GM12878 (cell line): ENCODE data around the gene EDEM3. TPM values are rescaled to one million over a fixed set of nuclear protein-coding genes. Genes with fewer than 3 reads are reported as not detected.

Experiments
- ATAC-seq: fragments of 200-7000 bp; cut with Tn5 transposase; 3 replicates; pipeline ENCODE4 v1.9.1; 2020; ENCODE audit warnings: mild to moderate bottlenecking, moderate library complexity
- BruUV-seq: library from RNA; stranded (reverse); fragments of 400-500 nt; replicated peaks from 2 replicates; lab custom pipeline; 2021; lab: Mats Ljungman, UMichigan
- CTCF ChIA-PET: fragments of 300-600 bp; sonication (Branson Sonifier 250); formaldehyde crosslinking; extraction: SDS; loops from one replicate; lab custom pipeline; 2021; ENCODE audit warnings: inconsistent platforms; lab: Yijun Ruan, JAX
- POLR2A ChIA-PET: fragments of 350-600 bp; formaldehyde crosslinking; extraction: SDS; loops from one replicate; lab custom pipeline; 2021; ENCODE audit warnings: inconsistent platforms; lab: Charles Lee
- RAD21 ChIA-PET: fragments of 300-600 bp; sonication (Branson Sonifier 250); formaldehyde crosslinking; loops from one replicate; lab custom pipeline; 2023; ENCODE audit warnings: antibody characterized with exemption; ENCODE audit not compliant: unreplicated experiment; lab: Charles Lee
- SMC1A ChIA-PET: fragments of 300-600 bp; sonication (Branson Sonifier 250); formaldehyde crosslinking; loops from one replicate; lab custom pipeline; 2023; ENCODE audit not compliant: unreplicated experiment, uncharacterized antibody; lab: Charles Lee
- DNase-seq: peaks from one replicate; pipeline ENCODE4 v3.0.0-alpha.2; 2011; ENCODE audit warnings: low read depth, low spot score
- FAIRE-seq: peaks from 3 replicates; lab custom pipeline; 2011; peaks lifted over from hg19 to GRCh38; lab: Jason Lieb, UNC
- H2AFZ ChIP-seq: 2 replicates; pipeline ENCODE4 v1.6.0; 2011; ENCODE audit warnings: low read depth, low read length, control low read depth; ENCODE audit not compliant: control insufficient read depth
- H3K27ac ChIP-seq: 2 replicates; pipeline ENCODE4 v1.5.1; 2011; ENCODE audit warnings: control low read depth; ENCODE audit not compliant: control insufficient read depth, insufficient read depth
- H3K27me3 ChIP-seq, 2 experiments: replicated peaks in 1 of 2; 2 replicates each; pipeline versions ENCODE4 v1.6.0 to v1.6.1; 2011; ENCODE audit warnings: low read length in 1 of 2; ENCODE audit not compliant: control insufficient read depth in 2 of 2, insufficient read depth in 2 of 2
- H3K36me3 ChIP-seq, 2 experiments: 2 replicates each; pipeline ENCODE4 v1.5.1; 2011; ENCODE audit warnings: low read length in 1 of 2; ENCODE audit not compliant: control insufficient read depth in 2 of 2, insufficient read depth in 2 of 2
- H3K4me1 ChIP-seq: 2 replicates; pipeline ENCODE4 v1.6.1; 2011; ENCODE audit warnings: mild to moderate bottlenecking, low read length, moderate library complexity, mixed read lengths; ENCODE audit not compliant: control insufficient read depth, insufficient read depth
- H3K4me2 ChIP-seq: 2 replicates; pipeline ENCODE4 v1.6.0; 2011; ENCODE audit warnings: control low read depth; ENCODE audit not compliant: control insufficient read depth, insufficient read depth
- H3K4me3 ChIP-seq: fragments of 200-600 bp; sonication (generic); 2 replicates; pipeline ENCODE4 v1.5.1; 2016
- H3K79me2 ChIP-seq: 2 replicates; pipeline ENCODE4 v1.6.0; 2011; ENCODE audit warnings: low read length; ENCODE audit not compliant: control insufficient read depth, insufficient read depth
- H3K9ac ChIP-seq: 2 replicates; pipeline ENCODE4 v1.8.0; 2011; ENCODE audit warnings: low read length, control low read depth, mixed read lengths; ENCODE audit not compliant: control insufficient read depth, insufficient read depth
- H3K9me3 ChIP-seq: replicated peaks from 3 replicates; pipeline ENCODE4 v1.5.1; 2011; ENCODE audit warnings: mild to moderate bottlenecking, low read length; ENCODE audit not compliant: control insufficient read depth, insufficient read depth
- H4K20me1 ChIP-seq: 2 replicates; pipeline ENCODE4 v1.6.0; 2011; ENCODE audit not compliant: control insufficient read depth, insufficient read depth
- ATF7 ChIP-seq: fragments of 450-650 bp; IDR thresholded peaks from 2 replicates; pipeline ENCODE4 v1.6.1; 2016; ENCODE audit warnings: low read depth, mild to moderate bottlenecking
- BCL11A ChIP-seq: IDR thresholded peaks from 2 replicates; pipeline ENCODE4 v1.6.1; 2011; ENCODE audit warnings: low read depth, low read length
- BCLAF1 ChIP-seq: fragments of 450-650 bp; IDR thresholded peaks from 2 replicates; pipeline ENCODE4 v1.6.1; 2017; ENCODE audit warnings: antibody characterized with exemption, mild to moderate bottlenecking, moderate library complexity
- CHD1 ChIP-seq: IDR thresholded peaks from 2 replicates; pipeline ENCODE4 v1.6.1; 2012; ENCODE audit warnings: low read depth, low read length, improper control_type of control experiment
- EGR1 ChIP-seq, 2 experiments: IDR thresholded peaks; 1 replicate in 1 of 2; 2 replicates in 1 of 2; pipeline ENCODE4 v1.6.1; 2011 to 2012; ENCODE audit warnings: low read depth in 2 of 2, low read length in 2 of 2, borderline replicate concordance in 1 of 2, mild to moderate bottlenecking in 1 of 2, moderate library complexity in 1 of 2
- FOXM1 ChIP-seq: IDR thresholded peaks from 2 replicates; pipeline ENCODE4 v1.6.1; 2012; ENCODE audit warnings: low read depth, mild to moderate bottlenecking, inconsistent platforms, low read length, moderate library complexity
- IKZF2 ChIP-seq, 2 experiments: fragments of 450-650 bp; IDR thresholded peaks; 2 replicates each; pipeline ENCODE4 v1.6.1; 2017; ENCODE audit warnings: mild to moderate bottlenecking in 2 of 2, moderate library complexity in 2 of 2
- IRF4 ChIP-seq: IDR thresholded peaks from 2 replicates; pipeline ENCODE4 v1.6.1; 2011; ENCODE audit warnings: low read depth, low read length
- NR2C1 ChIP-seq: fragments of 450-650 bp; IDR thresholded peaks from 2 replicates; pipeline ENCODE4 v1.6.1; 2017; ENCODE audit warnings: antibody characterized with exemption, mild to moderate bottlenecking, moderate library complexity
- NRF1 ChIP-seq: conservative IDR thresholded peaks from 2 replicates; pipeline ENCODE4 v1.6.1; 2011; ENCODE audit warnings: mild to moderate bottlenecking, low read depth, low read length, improper control_type of control experiment
- PML ChIP-seq: IDR thresholded peaks from 2 replicates; pipeline ENCODE4 v1.6.1; 2012; ENCODE audit warnings: low read length, inconsistent platforms
- RBBP5 ChIP-seq: fragments of 200-600 bp; sonication (generic); conservative IDR thresholded peaks from 2 replicates; pipeline ENCODE4 v1.6.1; 2016
- SIX5 ChIP-seq: IDR thresholded peaks from 2 replicates; pipeline ENCODE4 v1.6.1; 2011; ENCODE audit warnings: mild to moderate bottlenecking, low read depth, low read length, moderate library complexity; ENCODE audit not compliant: severe bottlenecking
- SMAD1 ChIP-seq: fragments of 450-650 bp; IDR thresholded peaks from 2 replicates; pipeline ENCODE4 v1.6.1; 2018; ENCODE audit warnings: mild to moderate bottlenecking, low read depth; ENCODE audit not compliant: partially characterized antibody
- ZNF384 ChIP-seq: IDR thresholded peaks from 2 replicates; pipeline ENCODE4 v1.6.1; 2012; ENCODE audit warnings: low read depth, mild to moderate bottlenecking, low read length, improper control_type of control experiment, borderline replicate concordance
- WGBS: methylation state at CpG from one replicate; pipeline ENCODE4 v1.1.6; 2016; ENCODE audit warnings: low lambda C conversion rate; ENCODE audit not compliant: insufficient replicate concordance, insufficient coverage; ENCODE audit errors: missing lambda C conversion rate; 5-methylcytosine and 5-hydroxymethylcytosine counted together
- in situ Hi-C: fragments of 300-500 bp; cut with MboI; formaldehyde crosslinking; loops from 9 replicates; pipeline ENCODE4 v1.14.3; 2018; ENCODE audit warnings: mixed read lengths
- intact Hi-C: fragments of 100-400 bp; cut with micrococcal nuclease; formaldehyde crosslinking; loops from one replicate; pipeline ENCODE4 v1.14.2; 2022; ENCODE audit not compliant: unreplicated experiment
- polyA plus RNA-seq, 11 experiments: library from polyadenylated mRNA; depleted of rRNA in 4 of 11; unstranded in 6 of 11; stranded (reverse) in 5 of 11; fragments of >200 nt; fragmentation: Nextera tagmentation in 4 of 11; fragmentation: Illumina TruSeq in 1 of 11; extraction: Ambion mirVana in 4 of 11; extraction: Trizol in 1 of 11; gene quantifications; 1 replicate in 1 of 11; 2 replicates in 10 of 11; pipeline versions ENCODE4 v1.2.1 to v1.2.3, GENCODE V29; 2011 to 2016; ENCODE audit warnings: inconsistent platforms in 2 of 11, missing spikeins in 2 of 11, low read depth in 1 of 11
- total RNA-seq, 4 experiments: library from RNA; depleted of rRNA in 3 of 4; stranded (reverse); fragments of >200 nt in 3 of 4; fragmentation: Illumina TruSeq in 1 of 4; extraction: Trizol in 1 of 4; gene quantifications; 2 replicates each; pipeline versions ENCODE4 v1.2.1 to v1.2.3, GENCODE V29; 2013 to 2021
- TF ChIP-seq, protein P1 (sequence below): fragments of 450-650 bp; IDR thresholded peaks from 2 replicates; pipeline ENCODE4 v1.6.1; 2014; ENCODE audit warnings: mild to moderate bottlenecking
- TF ChIP-seq, protein P2 (sequence below): IDR thresholded peaks from 2 replicates; pipeline ENCODE4 v1.6.1; 2012; ENCODE audit warnings: low read length, inconsistent platforms

Gene EDEM3
- total and polyA plus RNA-seq, 10 of the 15 experiments (the other 5 are each of a cell fraction or from before 2014, with no cell fraction given), result 6.4 to 19.3 (median 14.3) TPM

DNA sequence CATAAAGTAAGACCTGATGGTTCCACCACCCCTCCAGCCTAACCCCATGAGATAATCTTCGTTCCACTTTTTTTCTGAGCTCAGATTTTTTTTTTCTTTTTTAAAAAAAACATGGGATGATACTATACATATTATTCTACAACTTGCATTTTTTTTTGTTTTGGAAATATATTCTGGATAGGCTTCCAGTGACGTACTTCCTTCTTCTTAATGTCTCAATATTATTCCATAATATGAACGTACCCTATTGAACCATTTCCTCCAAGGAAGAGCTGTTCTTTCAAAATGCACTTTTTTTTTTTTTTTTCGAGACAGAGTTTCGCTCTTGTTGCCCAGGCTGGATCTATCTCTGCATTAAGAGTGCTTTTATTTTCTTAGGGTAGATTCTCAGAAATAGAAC is 1.5 kb downstream of the EDEM3 start:
- ATAC-seq (no peak), FAIRE-seq (no peak), DNase-seq (no peak)
- Histone ChIP-seq H3K4me3 (peak overlapping the region; percentile 82), H3K9ac (peak overlapping the region; percentile 85), H2AFZ (no peak overlapping the region), H3K36me3 (no peaks in the 10 kb centered on the region), H4K20me1 (no peaks in the 10 kb centered on the region), H3K79me2 (peaks cover 37% of the 10 kb centered on the region), H3K4me2 (peak overlapping the region; percentile 53), H3K27me3 (no peaks in the 10 kb centered on the region), H3K27ac (peak overlapping the region; percentile 87; the same call in 1 of the 2 replicates), H3K4me1 (no peaks in the 10 kb centered on the region), H3K9me3 (no peaks in the 10 kb centered on the region)
- 12% methylated on average over 5 of the region's 5 CpGs for WGBS
- RAD21 ChIA-PET, result interaction anchor here (0.6 to 4.5 kb wide), 6 partner anchors 10 to 564 kb away, joined by 3 to 21 read pairs (median 6); partner anchors contain the start of gene IVNS1ABP
- SMC1A ChIA-PET, result interaction anchor here (0.6 to 5.4 kb wide), 9 partner anchors 9 to 261 kb away, joined by 3 to 39 read pairs (median 4); no protein-coding TSS in a partner anchor
- POLR2A ChIA-PET, result interaction anchor here (0.6 to 2.9 kb wide), 7 partner anchors 10 to 1224 kb away, joined by 3 to 13 read pairs (median 4); no protein-coding TSS in a partner anchor
- CTCF ChIA-PET, result interaction anchor here (0.9 to 2.6 kb wide), 5 partner anchors 9 to 229 kb away, joined by 3 to 11 read pairs (median 4); no protein-coding TSS in a partner anchor
- no TSS peak for BruUV-seq
- intact Hi-C loops, result loop anchor here (5.0 kb wide), 2 partner anchors 114 to 219 kb away; partner anchors contain the start of gene NIBAN1
- in situ Hi-C loops, result no loop called here
- TF ChIP-seq NR2C1 (no peak), IRF4 (no peak), ATF7 (no peak), PML (no peak), IKZF2 (IDR thresholded peaks at IDR 0.05) (no peak), EGR1 (IDR thresholded peaks at IDR 0.05; ENCODE audit: borderline replicate concordance in 1 of 2, low read depth in 2 of 2, low read length in 2 of 2) (no peak), RBBP5 (no peak), SIX5 (no peak), BCL11A (no peak), NRF1 (no peak), FOXM1 (no peak), SMAD1 (no peak), ZNF384 (no peak), CHD1 (no peak), BCLAF1 (no peak)
- TF ChIP-seq, protein P1, sequence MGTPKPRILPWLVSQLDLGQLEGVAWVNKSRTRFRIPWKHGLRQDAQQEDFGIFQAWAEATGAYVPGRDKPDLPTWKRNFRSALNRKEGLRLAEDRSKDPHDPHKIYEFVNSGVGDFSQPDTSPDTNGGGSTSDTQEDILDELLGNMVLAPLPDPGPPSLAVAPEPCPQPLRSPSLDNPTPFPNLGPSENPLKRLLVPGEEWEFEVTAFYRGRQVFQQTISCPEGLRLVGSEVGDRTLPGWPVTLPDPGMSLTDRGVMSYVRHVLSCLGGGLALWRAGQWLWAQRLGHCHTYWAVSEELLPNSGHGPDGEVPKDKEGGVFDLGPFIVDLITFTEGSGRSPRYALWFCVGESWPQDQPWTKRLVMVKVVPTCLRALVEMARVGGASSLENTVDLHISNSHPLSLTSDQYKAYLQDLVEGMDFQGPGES, result no peak
- TF ChIP-seq, protein P2, sequence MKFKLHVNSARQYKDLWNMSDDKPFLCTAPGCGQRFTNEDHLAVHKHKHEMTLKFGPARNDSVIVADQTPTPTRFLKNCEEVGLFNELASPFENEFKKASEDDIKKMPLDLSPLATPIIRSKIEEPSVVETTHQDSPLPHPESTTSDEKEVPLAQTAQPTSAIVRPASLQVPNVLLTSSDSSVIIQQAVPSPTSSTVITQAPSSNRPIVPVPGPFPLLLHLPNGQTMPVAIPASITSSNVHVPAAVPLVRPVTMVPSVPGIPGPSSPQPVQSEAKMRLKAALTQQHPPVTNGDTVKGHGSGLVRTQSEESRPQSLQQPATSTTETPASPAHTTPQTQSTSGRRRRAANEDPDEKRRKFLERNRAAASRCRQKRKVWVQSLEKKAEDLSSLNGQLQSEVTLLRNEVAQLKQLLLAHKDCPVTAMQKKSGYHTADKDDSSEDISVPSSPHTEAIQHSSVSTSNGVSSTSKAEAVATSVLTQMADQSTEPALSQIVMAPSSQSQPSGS, result no peak
